Measurements from ENCODE around the gene PDIA4. TPM values are rescaled to one million over a fixed set of nuclear protein-coding genes. Genes with fewer than 3 reads are reported as not detected.
A peak's percentile ranks its signal among the peaks of the same experiment; 100 is the strongest.
"Not testable (repeated sequence)": the region's sequence is repeated elsewhere in the genome, so short reads cannot be mapped to it uniquely, and the experiment has no call there.

PDIA4 gene
- total RNA-seq, 4 donors from 2014 or later, result 48.6 to 61.8 (median 57.4) TPM

- no peak for TF ChIP-seq POLR2AphosphoS5 (IDR thresholded peaks at IDR 0.05)
- no peak for TF ChIP-seq EP300 (IDR thresholded peaks at IDR 0.05)
- TF ChIP-seq CTCF (IDR thresholded peaks at IDR 0.05), result no peak
- no peak for TF ChIP-seq POLR2A (IDR thresholded peaks at IDR 0.05)
- Histone ChIP-seq H3K27me3 (no peaks in the 10 kb centered on the region), H3K4me3 (no peak overlapping the region), H3K9me3 (no peaks in the 10 kb centered on the region), H3K4me1 (peaks cover 10% of the 10 kb centered on the region), H3K36me3 (peaks cover 30% of the 10 kb centered on the region), H3K27ac (no peak overlapping the region)
- 77% methylated on average over 22 of the region's 46 CpGs for WGBS
- no peak for DNase-seq (ENCODE audit: low spot score in 2 of 2)
These were observed 43.5 kb upstream of the PDIA4 start for GRCh38 chr7:149071641-149072437.

- Histone ChIP-seq H3K9me3 (no peaks in the 10 kb centered on the region), H3K36me3 (peaks cover 30% of the 10 kb centered on the region), H3K4me3 (no peak overlapping the region), H3K4me1 (peaks cover 10% of the 10 kb centered on the region), H3K27ac (no peak overlapping the region), H3K27me3 (no peaks in the 10 kb centered on the region)
- WGBS, result 99% methylated on average over 26 of the region's 29 CpGs
- peak in 1 of 2 donors; percentile 40 for DNase-seq (ENCODE audit: low spot score in 2 of 2)
- TF ChIP-seq POLR2A (IDR thresholded peaks at IDR 0.05) (no peak), POLR2AphosphoS5 (IDR thresholded peaks at IDR 0.05) (no peak), CTCF (IDR thresholded peaks at IDR 0.05) (no peak), EP300 (IDR thresholded peaks at IDR 0.05) (no peak)
These were observed 42.9 kb upstream of the PDIA4 start for GRCh38 chr7:149071182-149071635.

- Histone ChIP-seq H3K4me1 (peaks cover 12% of the 10 kb centered on the region), H3K36me3 (peaks cover 30% of the 10 kb centered on the region), H3K27me3 (no peaks in the 10 kb centered on the region), H3K27ac (no peak overlapping the region), H3K4me3 (no peak overlapping the region), H3K9me3 (no peaks in the 10 kb centered on the region)
- peak in 1 of 2 donors; percentile 48 for DNase-seq (ENCODE audit: low spot score in 2 of 2)
- TF ChIP-seq CTCF (IDR thresholded peaks at IDR 0.05) (no peak), POLR2AphosphoS5 (IDR thresholded peaks at IDR 0.05) (no peak), POLR2A (IDR thresholded peaks at IDR 0.05) (no peak)
- WGBS, result 90% methylated on average over 20 of the region's 31 CpGs
These were observed 42.2 kb upstream of the PDIA4 start for GRCh38 chr7:149070372-149071125.

- H3K27ac ChIP-seq, result no peak overlapping the region
- H3K27me3 ChIP-seq, result no peaks in the 10 kb centered on the region
- TF ChIP-seq EP300 (IDR thresholded peaks at IDR 0.05) (no peak), POLR2AphosphoS5 (IDR thresholded peaks at IDR 0.05) (no peak), POLR2A (IDR thresholded peaks at IDR 0.05) (no peak), CTCF (IDR thresholded peaks at IDR 0.05) (no peak)
- WGBS, result 57% methylated on average over 4 of the region's 4 CpGs
- H3K9me3 ChIP-seq, result no peaks in the 10 kb centered on the region
- peaks cover 30% of the 10 kb centered on the region for H3K36me3 ChIP-seq
- DNase-seq (ENCODE audit: low spot score in 2 of 2), result no peak
- H3K4me3 ChIP-seq, result no peak overlapping the region
- H3K4me1 ChIP-seq, result peaks cover 4% of the 10 kb centered on the region
These were observed 39.6 kb upstream of the PDIA4 start for GRCh38 chr7:149067869-149068268.

- TF ChIP-seq POLR2A (IDR thresholded peaks at IDR 0.05) (no peak), CTCF (IDR thresholded peaks at IDR 0.05) (no peak), EP300 (IDR thresholded peaks at IDR 0.05) (no peak)
- Histone ChIP-seq H3K4me1 (peaks cover 4% of the 10 kb centered on the region), H3K9me3 (no peaks in the 10 kb centered on the region), H3K27me3 (no peaks in the 10 kb centered on the region), H3K4me3 (no peak overlapping the region), H3K36me3 (no peaks in the 10 kb centered on the region), H3K27ac (no peak overlapping the region)
- DNase-seq (ENCODE audit: low spot score in 2 of 2), result no peak
These were observed 35.2 kb upstream of the PDIA4 start for GRCh38 chr7:149063476-149063875.

GRCh38 chr7:149062217-149062899 lies 34.1 kb upstream of the PDIA4 start:
- not testable (repeated sequence) for H3K4me1 ChIP-seq; H3K36me3 ChIP-seq; H3K4me3 ChIP-seq; H3K9me3 ChIP-seq; DNase-seq (ENCODE audit: low spot score in 2 of 2); H3K27ac ChIP-seq; H3K27me3 ChIP-seq
- WGBS, result 90% methylated on average over 10 of the region's 10 CpGs
